Dedifferentiated amniotic fluid mesenchymal stem cell (primary cell): ENCODE measurements around the gene HOXC12.

Experiments used
- DNase-seq: peaks from one replicate; pipeline ENCODE4 v3.0.0-alpha.2; 2016; ENCODE audit errors: extremely low spot score

Gene HOXC12

DNA sequence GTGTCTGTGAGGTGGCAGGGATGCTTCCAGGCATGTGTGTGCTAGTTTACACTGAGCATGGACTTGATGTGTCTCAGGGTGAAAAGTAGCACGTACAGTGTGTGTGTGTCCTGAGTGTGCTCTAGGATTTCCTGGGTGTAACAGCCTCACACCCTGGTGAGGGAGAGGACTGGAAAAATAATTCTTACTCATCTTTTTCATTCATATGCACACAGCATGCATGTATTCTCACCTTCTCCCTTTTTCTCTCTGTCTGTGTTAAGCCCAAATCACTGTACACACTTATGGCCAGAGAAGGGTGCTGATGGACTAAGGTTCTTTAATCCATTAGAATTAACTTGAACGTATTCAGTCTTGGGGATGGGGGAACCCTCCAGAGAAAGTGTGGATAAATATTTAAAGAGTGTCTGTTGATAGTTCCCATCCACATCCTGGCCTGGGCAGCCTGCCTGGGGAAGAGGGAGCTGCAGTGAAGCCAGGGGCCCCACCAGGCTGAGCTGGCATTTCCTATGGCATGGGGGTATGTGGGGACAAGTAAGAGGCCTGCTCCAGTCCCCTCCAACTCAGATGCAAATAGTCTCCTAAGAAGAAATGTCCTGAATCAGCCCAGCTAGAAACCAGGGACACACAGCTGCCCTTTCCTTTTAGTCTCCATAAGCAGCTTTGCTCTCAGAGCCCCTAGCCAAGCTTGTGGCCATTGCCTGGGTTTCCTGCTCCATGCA lies 53.0 kb downstream of the HOXC12 start:
- DNase-seq = no peak

- DNase-seq = no peak
Measured at GRCh38 chr12:54008260-54008552, 53.5 kb downstream of the HOXC12 start.
